ENCODE data around the gene SEC31A. TPM values are rescaled to one million over a fixed set of nuclear protein-coding genes. Genes with fewer than 3 reads are reported as not detected.

SEC31A gene
- total RNA-seq, 1 donor from 2014 or later: 233 TPM

DNA sequence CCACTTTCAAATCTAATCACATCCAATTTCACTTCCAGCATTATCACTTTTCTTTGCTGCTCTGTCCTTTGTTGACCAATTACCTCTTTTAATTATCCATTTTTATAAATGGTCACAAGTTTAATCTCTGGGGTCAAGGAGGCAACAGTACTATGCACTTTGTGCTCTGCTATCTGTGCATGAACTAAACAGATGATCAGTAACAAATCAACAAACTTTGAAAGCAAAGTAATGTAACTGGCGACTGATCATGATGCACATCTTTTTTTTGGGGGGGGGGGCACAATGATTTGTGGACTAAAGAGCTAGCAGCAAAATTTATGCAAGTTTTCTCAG lies 1.5 kb upstream of the SEC31A start:
- H3K9me3 Mint-ChIP-seq: no peaks in the 10 kb centered on the region
- no peak for DNase-seq (ENCODE audit: extremely low spot score, unreplicated experiment)
- H3K4me1 Mint-ChIP-seq (ENCODE audit: unreplicated experiment): peaks cover 23% of the 10 kb centered on the region
- H3K27me3 Mint-ChIP-seq: no peaks in the 10 kb centered on the region
- peak overlapping the region; percentile 95 for H3K4me3 Mint-ChIP-seq
- H3K27ac Mint-ChIP-seq: peak overlapping the region; percentile 97
- TF ChIP-seq, protein P1, sequence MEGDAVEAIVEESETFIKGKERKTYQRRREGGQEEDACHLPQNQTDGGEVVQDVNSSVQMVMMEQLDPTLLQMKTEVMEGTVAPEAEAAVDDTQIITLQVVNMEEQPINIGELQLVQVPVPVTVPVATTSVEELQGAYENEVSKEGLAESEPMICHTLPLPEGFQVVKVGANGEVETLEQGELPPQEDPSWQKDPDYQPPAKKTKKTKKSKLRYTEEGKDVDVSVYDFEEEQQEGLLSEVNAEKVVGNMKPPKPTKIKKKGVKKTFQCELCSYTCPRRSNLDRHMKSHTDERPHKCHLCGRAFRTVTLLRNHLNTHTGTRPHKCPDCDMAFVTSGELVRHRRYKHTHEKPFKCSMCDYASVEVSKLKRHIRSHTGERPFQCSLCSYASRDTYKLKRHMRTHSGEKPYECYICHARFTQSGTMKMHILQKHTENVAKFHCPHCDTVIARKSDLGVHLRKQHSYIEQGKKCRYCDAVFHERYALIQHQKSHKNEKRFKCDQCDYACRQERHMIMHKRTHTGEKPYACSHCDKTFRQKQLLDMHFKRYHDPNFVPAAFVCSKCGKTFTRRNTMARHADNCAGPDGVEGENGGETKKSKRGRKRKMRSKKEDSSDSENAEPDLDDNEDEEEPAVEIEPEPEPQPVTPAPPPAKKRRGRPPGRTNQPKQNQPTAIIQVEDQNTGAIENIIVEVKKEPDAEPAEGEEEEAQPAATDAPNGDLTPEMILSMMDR (conservative IDR thresholded peaks at IDR 0.05): no peak
- H3K36me3 Mint-ChIP-seq: peaks cover 23% of the 10 kb centered on the region

DNA sequence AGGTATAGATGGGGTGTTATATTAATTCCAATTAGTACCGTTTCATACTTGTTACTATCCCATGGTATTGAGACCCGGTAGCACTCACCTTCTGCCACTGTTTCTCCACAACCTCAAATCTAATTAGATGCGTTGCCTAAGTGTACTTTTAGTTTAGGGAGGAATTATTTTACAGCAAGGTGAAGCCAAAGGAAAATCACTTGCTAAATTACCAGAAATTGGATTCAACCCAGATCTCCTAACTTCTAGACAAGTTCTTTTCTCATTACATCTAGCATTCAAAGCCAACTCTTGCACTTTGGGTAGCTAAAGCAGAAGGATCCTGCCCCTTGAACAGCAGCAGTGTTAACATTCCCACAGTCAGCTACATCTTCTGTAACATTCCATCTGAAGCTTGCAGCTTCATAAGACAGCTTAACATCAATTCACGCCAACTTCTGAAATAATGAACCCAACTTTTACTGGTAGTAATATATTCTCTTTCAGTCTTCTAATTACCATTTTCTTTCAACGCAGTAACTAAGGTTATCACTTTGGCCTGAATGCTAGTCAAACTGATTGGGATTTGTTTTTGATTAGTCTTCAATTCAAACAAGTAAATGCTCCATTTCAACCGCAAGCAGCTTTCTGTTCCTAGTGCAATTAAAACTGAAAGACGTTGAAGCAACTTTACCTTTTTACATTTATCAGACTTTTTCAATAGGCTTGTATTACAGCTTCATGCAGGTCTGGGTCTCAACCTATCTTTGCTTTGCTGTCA lies 934 bp upstream of the SEC31A start:
- Mint-ChIP-seq H3K4me3 (peak overlapping the region; percentile 95), H3K27me3 (no peaks in the 10 kb centered on the region), H3K27ac (peak overlapping the region; percentile 97), H3K36me3 (peaks cover 24% of the 10 kb centered on the region), H3K4me1 (ENCODE audit: unreplicated experiment) (peaks cover 20% of the 10 kb centered on the region), H3K9me3 (no peaks in the 10 kb centered on the region)
- DNase-seq (ENCODE audit: extremely low spot score, unreplicated experiment): no peak
- TF ChIP-seq, protein P1 (conservative IDR thresholded peaks at IDR 0.05): no peak

DNA sequence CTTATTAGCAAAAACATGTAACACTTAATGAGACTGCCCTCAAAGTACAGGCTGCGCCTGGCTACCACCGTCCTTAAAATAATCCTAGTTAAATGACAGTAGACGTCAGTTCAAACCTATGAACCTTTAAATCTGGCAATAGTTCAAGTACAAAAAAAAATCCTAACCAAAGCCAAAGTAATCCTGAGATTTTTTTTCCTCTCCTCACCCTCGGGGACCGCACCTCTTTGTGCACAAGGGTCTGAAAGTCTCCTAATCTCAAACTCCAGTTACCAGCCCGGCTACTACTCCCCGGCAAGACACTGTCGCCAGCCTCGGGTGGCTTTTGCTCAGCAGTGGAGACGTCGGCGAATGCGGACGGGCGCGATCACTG lies 439 bp downstream of the SEC31A start:
- peak overlapping the region; percentile 95 for H3K4me3 Mint-ChIP-seq
- H3K27ac Mint-ChIP-seq: peak overlapping the region; percentile 97
- H3K27me3 Mint-ChIP-seq: no peaks in the 10 kb centered on the region
- TF ChIP-seq, protein P1 (conservative IDR thresholded peaks at IDR 0.05): no peak
- H3K9me3 Mint-ChIP-seq: no peaks in the 10 kb centered on the region
- peaks cover 30% of the 10 kb centered on the region for H3K4me1 Mint-ChIP-seq (ENCODE audit: unreplicated experiment)
- no peak for DNase-seq (ENCODE audit: extremely low spot score, unreplicated experiment)
- H3K36me3 Mint-ChIP-seq: peaks cover 18% of the 10 kb centered on the region

DNA sequence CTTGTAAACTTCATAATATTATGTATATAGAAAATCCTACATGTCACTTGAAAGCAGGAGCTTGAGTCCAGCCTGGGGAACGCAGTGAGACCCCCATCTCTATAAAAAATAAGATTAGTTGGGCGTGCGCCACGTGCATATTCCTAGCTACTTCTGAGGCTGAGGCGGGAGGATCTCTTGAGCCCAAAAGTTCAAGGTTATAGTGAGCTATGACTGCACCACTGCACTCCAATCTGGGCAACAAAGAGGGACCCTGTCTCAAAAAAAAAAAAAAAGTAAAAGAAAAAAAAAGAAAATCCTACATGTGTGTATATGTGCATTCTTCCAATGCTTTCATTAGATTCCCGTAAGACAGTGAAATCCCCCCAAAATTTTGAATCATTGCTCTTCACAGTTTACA lies 1.7 kb downstream of the SEC31A start:
- Mint-ChIP-seq H3K27ac (peak overlapping the region; percentile 97), H3K4me1 (ENCODE audit: unreplicated experiment) (peaks cover 36% of the 10 kb centered on the region), H3K36me3 (peaks cover 15% of the 10 kb centered on the region), H3K4me3 (peak overlapping the region; percentile 95), H3K27me3 (no peaks in the 10 kb centered on the region), H3K9me3 (no peaks in the 10 kb centered on the region)
- TF ChIP-seq, protein P1 (conservative IDR thresholded peaks at IDR 0.05): no peak
- DNase-seq (ENCODE audit: extremely low spot score, unreplicated experiment): no peak

DNA sequence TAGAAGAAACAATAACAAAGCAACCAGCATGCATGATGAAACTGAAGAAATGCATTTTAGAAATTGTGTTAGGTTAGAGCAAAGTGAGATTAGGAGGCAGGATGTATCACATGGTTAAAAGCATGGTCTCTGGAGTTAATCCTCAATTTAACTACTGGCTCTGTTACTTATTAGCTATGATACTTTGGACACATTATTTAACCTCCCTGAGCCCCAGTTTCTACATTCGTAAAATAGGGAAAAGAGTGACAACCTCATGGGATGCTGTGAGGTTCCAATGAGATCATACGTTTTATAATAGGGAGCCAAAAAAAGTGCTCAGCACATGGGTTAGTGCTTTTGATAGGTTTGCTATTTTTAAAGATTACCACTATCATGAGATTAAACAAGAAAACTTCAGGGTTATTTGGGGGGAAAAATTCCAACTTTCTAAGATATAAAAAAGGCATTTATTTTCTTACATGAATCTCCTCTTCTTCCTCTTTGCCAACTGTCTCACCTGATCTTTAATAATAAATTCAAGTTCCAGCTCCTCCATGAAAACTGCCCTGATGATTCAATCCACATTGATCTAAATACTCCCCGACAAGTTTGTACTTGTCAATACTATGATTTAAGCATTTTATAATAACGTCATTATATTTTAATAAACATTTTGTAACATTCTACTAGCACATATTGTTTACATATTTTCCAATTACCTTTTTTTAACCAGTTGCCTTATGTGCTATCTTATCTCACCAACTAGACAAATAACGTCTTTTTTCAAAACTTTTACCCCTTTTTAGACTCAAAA lies 4.6 kb downstream of the SEC31A start:
- DNase-seq (ENCODE audit: extremely low spot score, unreplicated experiment): no peak
- Mint-ChIP-seq H3K27ac (peak overlapping the region; percentile 5), H3K4me1 (ENCODE audit: unreplicated experiment) (peaks cover 29% of the 10 kb centered on the region), H3K9me3 (no peaks in the 10 kb centered on the region), H3K27me3 (no peaks in the 10 kb centered on the region), H3K36me3 (peaks cover 16% of the 10 kb centered on the region), H3K4me3 (peak overlapping the region; percentile 39)
- TF ChIP-seq, protein P1 (conservative IDR thresholded peaks at IDR 0.05): no peak

All from type B pancreatic cell (in vitro differentiated cells).